Uterus (tissue), 2 donors: ENCODE measurements around the gene TTC9.

Source experiments
- POLR2A ChIP-seq, 2 donors: fragments of 450-650 bp; IDR thresholded peaks; one replicate each; pipeline ENCODE4 v1.6.1; 2016; ENCODE audit warnings: antibody characterized with exemption in 2 of 2, mild to moderate bottlenecking in 1 of 2, moderate library complexity in 1 of 2
- TF ChIP-seq, protein P1 (sequence below), 4 experiments: fragments of 200-600 bp in 2 of 4; fragments of 450-650 bp in 2 of 4; sonication (generic) in 2 of 4; IDR thresholded peaks; one replicate each; pipeline ENCODE4 v1.5.1; 2016 to 2019; ENCODE audit warnings: antibody characterized with exemption in 4 of 4, mild to moderate bottlenecking in 2 of 4, moderate library complexity in 1 of 4

- TF ChIP-seq, protein P1, sequence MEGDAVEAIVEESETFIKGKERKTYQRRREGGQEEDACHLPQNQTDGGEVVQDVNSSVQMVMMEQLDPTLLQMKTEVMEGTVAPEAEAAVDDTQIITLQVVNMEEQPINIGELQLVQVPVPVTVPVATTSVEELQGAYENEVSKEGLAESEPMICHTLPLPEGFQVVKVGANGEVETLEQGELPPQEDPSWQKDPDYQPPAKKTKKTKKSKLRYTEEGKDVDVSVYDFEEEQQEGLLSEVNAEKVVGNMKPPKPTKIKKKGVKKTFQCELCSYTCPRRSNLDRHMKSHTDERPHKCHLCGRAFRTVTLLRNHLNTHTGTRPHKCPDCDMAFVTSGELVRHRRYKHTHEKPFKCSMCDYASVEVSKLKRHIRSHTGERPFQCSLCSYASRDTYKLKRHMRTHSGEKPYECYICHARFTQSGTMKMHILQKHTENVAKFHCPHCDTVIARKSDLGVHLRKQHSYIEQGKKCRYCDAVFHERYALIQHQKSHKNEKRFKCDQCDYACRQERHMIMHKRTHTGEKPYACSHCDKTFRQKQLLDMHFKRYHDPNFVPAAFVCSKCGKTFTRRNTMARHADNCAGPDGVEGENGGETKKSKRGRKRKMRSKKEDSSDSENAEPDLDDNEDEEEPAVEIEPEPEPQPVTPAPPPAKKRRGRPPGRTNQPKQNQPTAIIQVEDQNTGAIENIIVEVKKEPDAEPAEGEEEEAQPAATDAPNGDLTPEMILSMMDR (IDR thresholded peaks at IDR 0.05): no peak
- TF ChIP-seq POLR2A (IDR thresholded peaks at IDR 0.05): no peak
Measured at GRCh38 chr14:70616646-70617045, 25.1 kb upstream of the TTC9 start.
